ENCODE measurements around the gene ERBB4. TPM values are rescaled to one million over a fixed set of nuclear protein-coding genes. Genes with fewer than 3 reads are reported as not detected.

Gene ERBB4
- total RNA-seq, 1 experiment from 2014 or later = 40.6 TPM

GRCh38 chr2:211359347-211359746, 1179.3 kb downstream of the ERBB4 start:
- ChIA-PET POLR2A (ENCODE audit: low non-redundant PET) (no interaction called here), CTCF (no interaction called here)
- peaks cover 7% of the 10 kb centered on the region for H3K4me1 ChIP-seq (ENCODE audit: insufficient read depth, low read length, poor library complexity, severe bottlenecking)
- H3K27ac ChIP-seq (ENCODE audit: low read depth, low read length, poor library complexity, severe bottlenecking) = no peak overlapping the region
- intact Hi-C loops (cut with micrococcal nuclease; ENCODE audit: unreplicated experiment) = no loop called here
- BruUV-seq (replicated peaks) = no TSS peak
- no peaks in the 10 kb centered on the region for H3K9me3 ChIP-seq (ENCODE audit: low read depth, low read length, poor library complexity, severe bottlenecking)
- TF ChIP-seq CTCF (conservative IDR thresholded peaks at IDR 0.05; ENCODE audit: low read depth, low read length) (no peak), EZH2 (IDR thresholded peaks at IDR 0.05; ENCODE audit: borderline replicate concordance, low read depth, low read length, poor library complexity, severe bottlenecking) (no peak)
- DNase-seq (ENCODE audit: low spot score) = no peak
- H3K36me3 ChIP-seq (ENCODE audit: insufficient read depth, low read length, poor library complexity, severe bottlenecking) = no peaks in the 10 kb centered on the region
- H3K4me3 ChIP-seq (ENCODE audit: low read depth, low read length, poor library complexity, severe bottlenecking) = no peak overlapping the region
- no peaks in the 10 kb centered on the region for H3K27me3 ChIP-seq (replicated peaks; ENCODE audit: insufficient read depth, low read depth, low read length, poor library complexity)

- no peak for TF ChIP-seq CTCF (conservative IDR thresholded peaks at IDR 0.05; ENCODE audit: low read depth, low read length)
- no peak for TF ChIP-seq EZH2 (IDR thresholded peaks at IDR 0.05; ENCODE audit: borderline replicate concordance, low read depth, low read length, poor library complexity, severe bottlenecking)
- Histone ChIP-seq H3K36me3 (ENCODE audit: insufficient read depth, low read length, poor library complexity, severe bottlenecking) (no peaks in the 10 kb centered on the region), H3K4me1 (ENCODE audit: insufficient read depth, low read length, poor library complexity, severe bottlenecking) (peaks cover 7% of the 10 kb centered on the region), H3K27me3 (replicated peaks; ENCODE audit: insufficient read depth, low read depth, low read length, poor library complexity) (no peaks in the 10 kb centered on the region), H3K27ac (ENCODE audit: low read depth, low read length, poor library complexity, severe bottlenecking) (no peak overlapping the region), H3K9me3 (ENCODE audit: low read depth, low read length, poor library complexity, severe bottlenecking) (no peaks in the 10 kb centered on the region), H3K4me3 (ENCODE audit: low read depth, low read length, poor library complexity, severe bottlenecking) (no peak overlapping the region)
- no peak for DNase-seq (ENCODE audit: low spot score)
- CTCF ChIA-PET = no interaction called here
- POLR2A ChIA-PET (ENCODE audit: low non-redundant PET) = no interaction called here
- BruUV-seq (replicated peaks) = no TSS peak
- intact Hi-C loops (cut with micrococcal nuclease; ENCODE audit: unreplicated experiment) = no loop called here
These were observed 1180.1 kb downstream of the ERBB4 start for GRCh38 chr2:211358504-211358903.

- CTCF ChIA-PET = no interaction called here
- Histone ChIP-seq H3K36me3 (ENCODE audit: insufficient read depth, low read length, poor library complexity, severe bottlenecking) (no peaks in the 10 kb centered on the region), H3K4me3 (ENCODE audit: low read depth, low read length, poor library complexity, severe bottlenecking) (no peak overlapping the region), H3K9me3 (ENCODE audit: low read depth, low read length, poor library complexity, severe bottlenecking) (no peaks in the 10 kb centered on the region), H3K27me3 (replicated peaks; ENCODE audit: insufficient read depth, low read depth, low read length, poor library complexity) (no peaks in the 10 kb centered on the region), H3K4me1 (ENCODE audit: insufficient read depth, low read length, poor library complexity, severe bottlenecking) (peaks cover 5% of the 10 kb centered on the region), H3K27ac (ENCODE audit: low read depth, low read length, poor library complexity, severe bottlenecking) (no peak overlapping the region)
- no TSS peak for BruUV-seq (replicated peaks)
- no peak for DNase-seq (ENCODE audit: low spot score)
- intact Hi-C loops (cut with micrococcal nuclease; ENCODE audit: unreplicated experiment) = no loop called here
- POLR2A ChIA-PET (ENCODE audit: low non-redundant PET) = no interaction called here
- TF ChIP-seq EZH2 (IDR thresholded peaks at IDR 0.05; ENCODE audit: borderline replicate concordance, low read depth, low read length, poor library complexity, severe bottlenecking) = no peak
- no peak for TF ChIP-seq CTCF (conservative IDR thresholded peaks at IDR 0.05; ENCODE audit: low read depth, low read length)
These were observed 1184.1 kb downstream of the ERBB4 start for GRCh38 chr2:211354481-211354880.
